Right forelimb (tissue), 1 donor: ENCODE measurements around the gene FXYD3.
A peak's percentile ranks its signal among the peaks of the same experiment; 100 is the strongest.
"Not testable (repeated sequence)": the region's sequence is repeated elsewhere in the genome, so short reads cannot be mapped to it uniquely, and the experiment has no call there.

Experiments
- DNase-seq: peaks from one replicate; pipeline ENCODE4 v3.0.0-alpha.2; 2018

The FXYD3 gene

DNA sequence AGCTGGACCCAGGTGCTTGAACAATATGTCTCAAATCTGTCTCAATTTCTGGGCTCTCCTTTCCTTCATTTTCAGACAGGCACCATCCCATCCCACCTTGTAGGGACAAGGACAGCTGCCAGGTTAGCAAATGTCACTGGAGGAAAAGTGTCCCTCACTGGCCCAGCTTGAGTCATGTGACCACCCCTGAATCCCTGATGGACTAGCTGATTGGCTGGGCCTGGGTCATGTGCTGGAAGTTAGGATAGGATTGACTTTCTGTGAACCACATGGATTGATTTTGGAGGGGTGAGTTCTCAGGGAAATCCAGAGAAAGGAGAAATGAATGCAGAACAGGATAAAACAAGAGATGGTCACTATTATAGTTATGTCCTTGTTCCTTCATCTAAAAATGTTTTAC, 28.2 kb upstream of the FXYD3 start:
- no peak for DNase-seq

DNA sequence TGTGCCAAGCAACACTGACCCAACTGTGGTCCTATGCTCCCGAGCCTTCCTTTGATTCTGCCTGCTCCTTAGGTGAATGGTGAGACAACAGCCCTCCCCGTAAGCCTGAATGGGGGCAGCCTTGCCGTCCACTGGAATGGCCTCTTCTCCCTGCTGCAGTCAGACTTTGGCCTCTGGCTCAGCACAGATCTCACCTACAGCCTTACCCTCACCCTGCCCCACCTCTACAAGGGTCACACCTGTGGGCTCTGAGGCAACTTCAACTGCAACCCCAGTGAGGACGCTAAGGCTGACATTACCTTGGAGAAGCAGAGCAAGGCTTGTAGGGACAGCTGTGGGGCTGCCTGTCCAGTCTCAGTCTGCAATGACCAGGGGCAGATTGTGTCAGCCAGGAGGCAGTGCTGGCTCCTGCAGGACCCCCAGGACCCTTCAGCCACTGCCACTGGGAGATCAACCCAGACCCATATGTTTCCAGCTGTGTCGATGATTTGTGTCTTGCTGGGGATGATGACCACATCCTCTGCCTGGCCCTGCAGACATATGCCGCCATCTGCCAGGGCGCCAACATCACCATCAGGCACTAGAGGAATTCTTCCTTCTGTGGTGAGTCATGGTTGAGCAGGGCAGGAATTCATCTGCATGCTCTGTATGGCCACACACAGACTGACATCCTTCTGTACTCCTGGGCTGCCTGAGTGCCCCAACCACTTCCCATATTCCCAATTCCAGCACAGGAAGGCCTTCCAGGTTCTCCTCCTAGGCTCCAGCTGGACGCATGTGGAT, 27.3 kb upstream of the FXYD3 start:
- DNase-seq: no peak

DNA sequence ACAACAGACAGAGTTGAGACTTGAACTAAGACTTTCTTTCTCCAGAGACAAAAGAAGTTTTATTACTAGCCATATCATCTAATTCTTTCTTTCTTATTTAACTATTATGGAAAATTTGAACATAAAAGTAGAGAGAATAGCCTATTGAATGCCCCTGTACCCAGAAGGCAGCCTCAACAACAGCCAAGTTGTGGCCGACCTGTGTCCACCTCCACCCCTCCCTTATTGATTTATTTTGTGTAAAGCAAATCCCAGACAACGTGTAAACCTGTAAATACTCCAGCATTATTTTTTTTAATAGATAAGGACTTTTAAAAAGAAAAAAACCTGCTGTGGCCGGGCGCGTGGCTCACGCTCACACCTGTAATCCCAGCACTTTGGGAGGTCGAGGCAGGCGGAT, 26.1 kb upstream of the FXYD3 start:
- DNase-seq: no peak

DNA sequence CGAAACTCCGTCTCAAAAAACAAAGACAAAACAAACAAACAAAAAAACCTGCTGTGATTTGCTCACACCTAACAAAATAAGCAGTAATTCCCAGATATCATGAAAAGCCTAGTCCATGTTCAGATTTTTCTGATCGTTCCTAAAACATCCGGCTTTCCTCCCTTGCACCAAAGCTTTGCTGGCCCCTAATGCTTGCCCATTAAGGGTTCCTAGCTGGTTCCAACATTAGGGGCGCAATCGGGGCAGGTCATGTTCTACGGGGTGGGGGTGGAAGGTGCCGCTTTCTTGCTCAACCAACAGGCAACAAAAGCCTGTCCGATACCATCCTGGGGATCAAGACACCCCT, 25.5 kb upstream of the FXYD3 start:
- DNase-seq: no peak

DNA sequence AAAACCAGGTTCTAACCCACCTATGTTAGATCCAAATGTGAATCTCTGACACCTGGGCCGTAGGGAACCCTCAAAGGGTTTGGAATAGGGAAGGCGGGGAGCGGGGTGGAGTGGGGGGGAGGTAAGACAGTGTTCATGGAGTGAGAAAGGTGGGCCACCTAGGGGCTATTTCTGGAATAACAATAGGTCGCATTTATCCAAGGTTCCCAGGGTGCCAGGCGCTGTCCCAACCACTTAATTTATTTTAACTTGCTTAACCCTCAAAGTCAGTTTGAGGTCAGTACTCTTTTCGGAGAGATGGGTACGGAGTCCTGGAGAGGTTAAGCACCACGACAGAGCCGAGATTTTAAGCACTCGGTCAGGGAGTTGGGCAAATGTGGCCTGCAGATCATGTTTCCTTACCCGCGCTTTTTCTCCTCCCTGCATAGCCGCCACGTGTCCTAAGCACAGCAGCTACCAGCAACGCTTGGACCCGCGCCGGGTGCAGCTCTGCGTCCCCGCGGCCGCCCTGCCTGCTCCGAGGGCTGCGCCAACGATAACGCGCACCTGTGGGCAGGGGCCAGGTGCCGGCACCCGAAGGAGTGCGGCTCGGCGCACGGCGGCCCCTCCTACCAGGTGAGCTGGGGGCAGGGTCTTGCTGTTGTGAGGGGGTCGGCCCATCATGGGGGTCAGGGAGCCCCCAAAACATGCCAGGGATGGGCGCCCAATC, 25.0 kb upstream of the FXYD3 start:
- DNase-seq: peak; percentile 65

DNA sequence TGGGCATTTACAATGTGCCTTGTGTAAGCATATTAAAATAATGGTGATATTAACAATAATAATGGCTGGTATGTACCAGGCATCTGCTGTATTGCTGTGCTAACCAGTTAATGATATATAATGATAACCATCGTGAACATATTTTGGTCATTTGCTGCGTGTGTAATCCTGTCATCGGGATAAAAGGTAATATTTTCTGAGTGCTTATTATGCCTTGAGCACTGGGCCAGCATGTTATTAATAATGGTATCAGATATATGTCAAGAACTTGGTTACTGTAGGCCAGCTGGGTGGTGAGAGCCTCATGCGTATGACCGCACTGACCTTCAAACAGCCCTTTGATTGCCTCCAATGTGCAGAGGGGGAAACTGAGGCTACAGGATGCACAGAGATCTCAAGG, 22.2 kb upstream of the FXYD3 start:
- DNase-seq: no peak

DNA sequence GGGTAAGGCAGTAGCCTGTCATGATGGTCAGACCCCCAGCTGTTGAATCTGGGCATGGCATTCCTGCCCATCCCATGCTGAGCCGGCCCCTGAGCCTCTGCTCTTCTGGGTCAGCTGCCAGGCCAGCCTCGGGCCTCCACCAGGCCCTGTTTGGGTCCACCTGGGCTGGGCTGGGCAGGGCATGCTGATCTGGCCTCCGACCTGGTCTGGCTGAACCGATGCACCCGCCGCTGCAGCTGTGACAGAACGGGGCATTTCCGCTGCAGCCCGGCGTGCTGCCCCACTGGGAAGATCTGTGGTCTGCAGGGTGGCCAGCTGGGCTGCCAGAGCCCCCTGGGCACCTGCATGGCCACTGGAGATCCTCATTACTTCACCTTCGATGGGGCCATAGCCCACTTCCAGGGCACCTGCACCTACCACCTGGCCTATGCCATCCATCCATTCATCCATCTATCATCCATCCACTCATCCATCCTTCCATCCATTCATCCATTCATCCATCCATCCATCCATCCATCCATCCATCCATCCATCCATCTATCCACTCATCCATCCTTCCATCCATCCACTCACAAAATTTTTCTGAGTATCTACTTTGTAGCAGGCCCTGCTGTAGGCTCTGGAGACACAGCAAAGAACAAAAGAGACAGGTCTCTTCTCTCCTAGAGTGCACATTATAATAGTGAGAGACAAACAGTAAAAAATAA, 21.5 kb upstream of the FXYD3 start:
- no peak for DNase-seq

DNA sequence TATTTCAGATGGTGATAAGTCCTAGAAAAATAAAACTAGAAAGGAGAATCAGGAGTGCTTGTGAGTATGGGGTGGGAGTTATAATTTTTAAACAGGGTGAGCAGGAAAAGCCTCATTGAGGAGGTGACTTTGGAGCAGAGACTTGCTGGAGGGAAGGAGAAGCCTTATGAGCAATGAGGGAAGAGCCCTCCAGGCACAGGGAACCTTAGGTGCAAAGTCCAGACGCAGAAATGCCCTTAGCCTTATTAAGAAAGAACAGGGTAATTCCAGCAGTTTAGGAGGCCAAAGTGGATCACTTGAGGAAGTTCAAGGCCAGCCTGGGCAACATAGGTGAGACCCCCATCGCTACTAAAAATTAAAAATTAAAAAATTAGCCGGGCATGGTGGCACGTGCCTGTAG, 21.0 kb upstream of the FXYD3 start:
- DNase-seq: no peak

DNA sequence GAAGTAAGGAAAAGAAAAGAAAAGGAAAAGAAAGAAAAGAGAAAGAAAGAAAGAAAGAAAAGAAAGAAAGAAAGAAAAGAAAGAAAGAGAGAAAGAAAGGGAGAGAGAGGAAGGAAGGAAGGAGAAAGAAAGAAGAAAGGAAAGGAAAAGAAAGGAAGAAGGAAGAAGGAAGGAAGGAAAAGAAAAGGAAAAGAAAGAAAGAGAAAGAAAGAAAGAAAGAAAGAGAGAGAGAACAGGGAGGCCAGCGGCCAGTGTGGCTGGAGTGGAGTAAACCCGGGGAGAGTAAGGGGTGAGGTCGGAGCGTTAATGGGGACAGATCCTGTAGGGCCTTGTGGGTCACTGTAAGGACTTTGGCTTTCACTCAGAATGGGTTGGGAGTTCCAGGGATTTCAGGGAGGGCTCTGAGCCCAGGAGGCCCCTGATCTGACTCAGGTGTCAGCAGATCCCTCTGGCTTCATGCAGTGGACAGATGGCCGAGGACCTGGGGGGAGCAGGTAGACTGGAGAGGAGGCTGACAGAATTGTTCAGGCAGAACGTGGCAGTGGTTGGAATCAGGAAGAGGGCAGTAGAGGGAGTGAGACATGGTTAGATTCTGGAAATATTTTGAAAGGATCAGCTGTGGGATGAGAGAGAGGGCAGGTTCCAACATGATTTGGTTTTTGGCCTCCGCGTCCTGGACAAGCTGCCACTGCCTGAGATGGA, 19.8 kb upstream of the FXYD3 start:
- no peak for DNase-seq

DNA sequence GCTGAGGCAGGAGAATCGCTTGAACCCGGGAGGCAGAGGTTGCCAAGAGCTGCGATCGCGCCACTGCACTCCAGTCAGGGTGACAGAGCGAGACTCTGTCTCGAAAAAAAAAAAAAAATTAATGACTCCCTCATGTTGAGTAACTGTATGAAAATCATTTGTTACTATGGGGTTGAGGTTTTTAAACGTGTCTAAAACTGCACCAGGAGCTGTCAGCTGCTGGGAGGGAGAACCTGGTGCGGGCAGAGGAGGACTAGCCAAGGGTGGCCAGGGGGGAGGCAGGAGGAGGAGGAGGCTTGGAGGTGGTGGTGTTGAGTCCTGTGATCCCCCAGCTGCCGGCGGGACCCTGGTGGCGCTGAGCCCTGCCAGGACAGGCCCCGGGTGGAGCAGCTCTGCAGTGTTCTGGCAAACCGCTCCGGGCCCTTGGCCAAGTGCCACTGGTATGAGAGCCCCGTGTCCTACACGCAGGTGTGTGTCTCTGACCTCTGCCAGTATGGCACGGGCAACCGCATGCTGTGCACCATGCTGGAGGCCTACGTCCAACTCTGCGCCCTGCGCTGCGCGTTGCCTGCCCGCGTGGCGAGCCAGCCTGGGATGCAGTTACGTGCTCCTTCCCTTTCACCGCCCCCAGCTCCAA, 17.1 kb upstream of the FXYD3 start:
- no peak for DNase-seq

DNA sequence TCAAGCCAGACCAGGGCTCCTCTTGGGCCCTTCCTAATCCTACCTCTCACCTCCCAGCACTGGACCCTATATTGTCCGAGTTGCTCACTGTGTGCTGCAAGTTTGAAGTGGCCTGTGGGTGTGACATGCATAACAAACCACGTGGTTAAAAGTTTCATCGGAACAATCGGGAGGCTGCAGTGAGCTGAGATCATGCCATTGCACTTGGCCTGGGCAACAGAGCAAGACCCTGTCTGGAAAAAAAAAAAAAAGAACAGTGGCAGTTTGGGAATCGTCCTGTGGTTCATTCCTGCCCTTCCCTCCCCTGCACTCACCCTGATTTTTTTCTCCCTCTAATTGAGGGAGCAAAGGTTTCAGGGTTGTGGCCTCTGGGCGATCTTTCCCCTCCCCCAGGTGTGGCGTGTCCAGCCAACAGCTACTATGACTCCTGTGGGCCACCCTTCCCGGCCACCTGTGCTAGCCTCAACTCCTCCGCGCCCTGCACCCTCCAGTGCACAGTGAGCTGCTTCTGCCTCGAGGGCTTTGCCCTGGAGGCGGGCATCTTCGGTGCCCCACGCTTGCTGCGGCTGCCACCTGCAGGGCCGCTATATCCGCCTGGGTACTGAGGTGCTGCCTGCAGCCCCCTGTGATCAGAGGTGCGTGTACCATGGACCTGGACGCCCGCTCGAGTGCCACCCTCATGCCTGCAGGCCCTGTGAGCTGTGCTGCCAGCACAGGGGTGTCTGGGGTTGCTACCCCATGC, 16.3 kb upstream of the FXYD3 start:
- DNase-seq: no peak

DNA sequence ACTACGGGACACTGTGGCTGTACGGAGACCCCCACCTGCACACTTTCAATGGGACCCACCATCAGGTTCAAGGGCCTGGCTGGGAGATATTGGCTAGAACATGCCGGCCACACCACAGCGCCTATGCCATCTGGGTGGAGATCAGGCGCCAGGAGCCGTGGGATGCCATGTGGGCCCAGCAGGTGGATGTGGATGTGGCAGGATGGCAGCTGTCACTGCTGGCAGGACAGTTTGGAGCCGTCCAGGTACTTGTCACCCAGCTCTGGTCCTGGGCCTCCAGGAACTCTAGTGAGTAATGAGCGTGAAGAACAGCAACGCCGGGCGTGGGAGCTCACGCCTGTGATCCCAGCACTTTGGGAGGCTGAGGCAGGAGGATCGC, 15.7 kb upstream of the FXYD3 start:
- no peak for DNase-seq

DNA sequence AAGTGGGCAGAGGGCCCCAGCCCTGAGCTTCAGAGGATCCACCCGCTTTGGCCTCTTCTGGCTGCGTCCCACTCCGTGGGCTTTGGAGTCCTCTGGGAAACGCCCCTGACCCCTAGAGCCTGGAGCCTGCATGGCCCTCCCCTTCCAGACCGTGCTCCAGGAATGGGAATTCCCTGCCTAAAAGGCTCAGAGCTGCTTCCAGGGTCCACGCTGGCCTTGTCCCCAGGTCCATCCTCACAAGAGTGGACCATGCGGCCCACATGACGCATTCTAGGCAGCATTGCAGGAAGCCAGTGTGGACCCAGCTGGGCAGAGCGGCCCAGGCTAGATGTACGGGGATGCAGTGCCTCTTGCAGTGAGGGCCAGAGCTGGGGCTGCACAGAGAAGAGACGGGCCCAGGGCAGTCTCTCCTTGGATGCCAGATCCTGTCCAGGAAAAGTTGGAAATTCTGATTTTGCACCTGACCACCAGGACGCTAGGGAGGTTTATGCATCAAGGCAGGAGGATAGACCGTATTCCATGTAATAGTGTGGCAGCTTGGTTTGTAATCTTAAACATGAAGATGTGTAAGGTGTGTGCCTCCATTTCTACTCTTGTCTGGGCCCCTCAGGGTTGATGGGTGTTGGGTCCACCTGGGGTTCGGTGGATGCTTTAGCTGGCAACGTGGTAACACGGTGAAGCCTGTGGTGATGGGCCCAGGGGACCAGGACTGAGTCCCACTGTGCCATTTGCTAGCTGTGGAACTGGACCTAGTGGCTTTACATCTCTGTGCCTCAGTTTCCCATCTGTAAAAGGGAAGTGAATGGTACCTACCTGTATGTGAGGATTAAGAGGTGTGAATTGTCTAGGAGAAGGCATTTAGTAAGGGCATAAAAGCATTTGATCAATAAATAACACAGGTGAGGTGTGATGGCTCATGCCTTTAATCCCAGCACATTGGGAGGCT, 14.8 kb upstream of the FXYD3 start:
- no peak for DNase-seq

DNA sequence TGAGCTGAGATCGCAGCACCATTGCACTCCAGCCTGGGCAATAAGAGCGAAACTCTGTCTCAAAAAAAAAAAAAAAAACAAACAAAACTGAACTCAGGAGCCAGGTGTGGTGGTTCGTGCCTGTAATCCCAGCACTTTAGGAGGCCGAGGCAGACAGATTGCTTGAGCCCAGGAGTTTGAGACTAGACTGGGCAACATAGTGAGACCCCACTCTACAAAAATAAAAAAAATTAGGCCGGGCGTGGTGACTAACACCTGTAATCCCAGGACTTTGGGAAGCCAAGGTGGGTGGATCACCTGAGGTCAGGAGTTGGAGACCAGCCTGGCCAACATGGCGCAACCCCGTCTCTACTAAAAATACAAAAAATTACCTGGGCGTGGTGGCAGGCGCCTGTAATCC, 13.7 kb upstream of the FXYD3 start:
- not testable (repeated sequence) for DNase-seq

DNA sequence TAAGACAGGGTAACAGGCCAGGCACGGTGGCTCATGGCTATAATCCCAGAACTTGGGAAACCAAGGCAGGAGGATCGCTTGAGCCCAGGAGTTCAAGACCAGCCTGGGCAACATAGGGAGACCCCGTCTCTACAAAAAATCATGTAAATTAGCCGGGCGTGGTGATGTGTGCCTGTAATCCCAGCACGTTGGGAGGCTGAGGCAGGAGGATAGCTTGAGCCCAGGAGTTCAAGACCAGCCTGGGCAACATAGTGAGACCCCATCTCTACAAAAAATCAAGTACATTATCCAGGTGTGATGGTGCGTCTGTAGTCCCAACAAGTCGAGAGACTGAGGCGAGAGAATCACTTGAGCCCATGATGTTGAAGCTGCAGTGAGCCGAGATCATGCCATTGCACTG, 12.0 kb upstream of the FXYD3 start:
- DNase-seq: not testable (repeated sequence)

DNA sequence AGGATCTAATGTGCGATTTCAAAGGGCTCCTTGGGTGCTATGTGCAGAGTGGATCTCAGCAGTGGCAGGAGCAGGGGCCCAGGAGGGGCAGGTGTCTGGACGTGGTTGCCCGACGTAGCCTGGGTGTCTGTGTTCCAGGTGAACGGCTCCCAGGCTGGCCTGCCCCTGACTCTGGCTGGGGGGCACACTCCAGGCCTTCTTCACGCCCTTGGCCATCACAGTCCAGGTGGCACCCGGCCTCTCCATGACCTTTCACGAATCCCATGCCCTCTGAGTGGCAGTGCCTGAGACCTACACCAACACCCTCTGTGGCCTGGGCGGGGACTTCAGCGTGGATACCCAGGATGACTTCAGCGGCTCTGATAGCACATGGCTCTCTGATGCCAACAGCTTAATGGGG, 11.3 kb upstream of the FXYD3 start:
- no peak for DNase-seq

DNA sequence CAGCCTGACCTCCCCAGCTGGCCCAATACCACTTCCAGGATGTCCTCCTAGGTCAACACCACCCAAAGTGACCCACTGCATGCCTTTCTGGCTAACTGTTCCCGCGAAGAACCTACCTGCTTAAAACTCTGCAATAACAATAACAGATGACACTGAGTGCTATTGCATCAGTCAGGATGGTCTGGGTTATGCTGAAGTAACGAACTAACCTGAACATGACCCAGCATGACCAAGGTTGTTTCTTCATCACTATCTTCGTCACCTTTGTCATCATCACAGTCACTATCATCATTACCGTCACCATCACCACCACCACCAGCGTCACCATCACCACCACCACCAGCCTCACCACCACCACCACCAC, 10.6 kb upstream of the FXYD3 start:
- no peak for DNase-seq

DNA sequence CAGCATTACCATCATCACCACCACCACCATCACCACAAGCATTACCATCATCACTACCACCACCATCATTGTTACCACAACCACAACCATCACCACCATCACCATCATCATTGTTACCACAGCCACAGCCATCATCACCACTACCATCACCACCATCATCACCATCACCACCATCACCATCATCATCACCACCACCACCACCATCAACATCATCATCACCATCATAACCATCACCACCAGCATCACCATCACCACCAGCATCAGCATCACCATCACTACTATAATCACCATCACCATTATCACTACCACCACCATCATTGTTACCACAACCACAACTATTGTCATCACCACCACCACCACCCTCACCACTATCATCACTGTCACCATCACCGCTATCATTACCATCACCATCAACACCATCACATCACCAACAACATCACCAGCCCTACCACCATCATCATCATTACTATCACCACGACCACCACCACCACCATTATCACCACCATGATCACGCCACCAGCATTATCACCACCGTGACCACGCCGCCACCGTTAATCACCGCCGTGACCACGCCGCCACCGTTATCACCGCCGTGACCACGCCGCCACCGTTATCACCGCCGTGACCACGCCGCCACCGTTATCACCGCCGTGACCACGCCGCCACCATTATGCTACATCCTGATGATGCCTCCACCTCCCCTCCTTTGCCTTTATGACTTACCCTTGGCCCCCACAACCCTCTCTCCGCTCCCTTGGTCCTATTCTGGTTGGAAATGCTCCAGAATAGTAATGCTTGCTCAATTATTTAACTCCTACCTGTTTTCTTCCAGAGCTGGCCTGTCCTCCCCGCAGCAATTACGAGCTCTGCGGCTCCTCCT, 10.0 kb upstream of the FXYD3 start:
- no peak for DNase-seq

DNA sequence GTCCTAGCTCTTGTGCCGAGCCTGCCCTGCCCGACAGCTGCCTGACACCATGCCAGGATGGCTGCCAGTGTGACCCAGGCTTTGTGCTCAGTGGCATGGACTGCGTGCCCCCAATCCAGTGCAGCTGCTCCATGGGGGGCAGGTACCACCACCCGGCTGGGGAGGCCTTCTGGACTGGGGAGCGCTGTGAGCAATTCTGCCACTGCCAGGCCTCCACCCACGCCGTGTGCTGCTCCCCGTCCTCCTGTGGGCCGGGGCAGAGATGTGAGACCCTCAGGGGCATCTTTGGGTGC, 9.4 kb upstream of the FXYD3 start:
- DNase-seq: no peak

DNA sequence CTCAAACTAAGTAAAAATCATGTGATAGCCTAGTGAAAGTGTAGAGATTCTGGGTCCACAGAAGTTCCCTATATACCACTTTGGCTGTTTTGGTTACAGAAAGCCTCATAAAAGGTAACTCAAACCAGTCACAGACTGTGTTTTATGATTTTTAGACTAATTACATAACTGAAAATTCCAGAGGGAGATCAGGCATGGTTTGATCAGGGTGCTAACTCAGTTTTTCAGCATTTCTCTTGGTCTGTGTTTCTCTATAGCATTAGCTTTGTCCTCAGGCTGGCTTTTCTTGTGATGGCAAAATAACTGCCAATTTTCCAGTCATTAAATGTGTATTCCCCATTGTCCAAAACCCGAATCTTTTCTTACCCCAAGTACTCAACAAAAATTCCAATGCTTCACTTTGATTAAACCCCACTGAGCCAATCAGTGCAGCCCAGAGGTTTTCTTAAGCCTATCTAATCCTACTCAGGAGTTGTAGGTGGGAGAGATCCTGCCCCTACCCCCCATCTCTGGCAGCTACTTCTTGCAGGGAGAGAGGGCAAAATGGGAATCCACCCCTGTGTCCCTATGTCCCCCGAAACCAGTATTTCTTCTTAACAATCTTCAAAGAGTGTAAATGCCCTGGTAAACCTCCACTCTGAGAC, 8.6 kb upstream of the FXYD3 start:
- no peak for DNase-seq
